ENCODE data around the gene HDLBP.

Gene HDLBP

GRCh38 chr2:241272303-241273209 lies 42.9 kb downstream of the HDLBP start:
- peak overlapping the region; percentile 77 for H3K27ac ChIP-seq (ENCODE audit: low read depth, low read length)
- peak overlapping the region; percentile 22 for H3K9ac ChIP-seq (ENCODE audit: low read length)

GRCh38 chr2:241271706-241272302 lies 43.7 kb downstream of the HDLBP start:
- H3K4me1 ChIP-seq (ENCODE audit: insufficient read depth, low read length), result peaks cover 35% of the 10 kb centered on the region
- peaks cover 9% of the 10 kb centered on the region for H3K36me3 ChIP-seq (ENCODE audit: insufficient read depth, low read length)
- no peaks in the 10 kb centered on the region for H3K9me3 ChIP-seq (ENCODE audit: low read length)
- H3K9ac ChIP-seq (ENCODE audit: low read length), result peak overlapping the region; percentile 30
- peak overlapping the region; percentile 58 to 84 for H3K4me3 ChIP-seq (ENCODE audit: low read depth in 1 of 2, low read length in 2 of 2)
- peak overlapping the region; percentile 77 for H3K27ac ChIP-seq (ENCODE audit: low read depth, low read length)
- H3K27me3 ChIP-seq (ENCODE audit: control insufficient read depth in 1 of 2, insufficient read depth in 2 of 2, low read length in 2 of 2), result no peaks in the 10 kb centered on the region

More at GRCh38 chr2:241272303-241273209, 42.9 kb downstream of the HDLBP start:
- Histone ChIP-seq H3K4me1 (ENCODE audit: insufficient read depth, low read length) (peaks cover 35% of the 10 kb centered on the region), H3K9me3 (ENCODE audit: low read length) (no peaks in the 10 kb centered on the region), H3K4me3 (ENCODE audit: low read depth in 1 of 2, low read length in 2 of 2) (peak overlapping the region; percentile 61 to 84), H3K27me3 (ENCODE audit: control insufficient read depth in 1 of 2, insufficient read depth in 2 of 2, low read length in 2 of 2) (no peaks in the 10 kb centered on the region), H3K36me3 (ENCODE audit: insufficient read depth, low read length) (peaks cover 4% of the 10 kb centered on the region)

- no peak overlapping the region for H3K27ac ChIP-seq (ENCODE audit: low read depth, low read length)
- H3K9ac ChIP-seq (ENCODE audit: low read length), result no peak overlapping the region
- no peaks in the 10 kb centered on the region for H3K27me3 ChIP-seq (ENCODE audit: control insufficient read depth in 1 of 2, insufficient read depth in 2 of 2, low read length in 2 of 2)
- no peaks in the 10 kb centered on the region for H3K9me3 ChIP-seq (ENCODE audit: low read length)
- peaks cover 18% of the 10 kb centered on the region for H3K36me3 ChIP-seq (ENCODE audit: insufficient read depth, low read length)
- peaks cover 35% of the 10 kb centered on the region for H3K4me1 ChIP-seq (ENCODE audit: insufficient read depth, low read length)
- H3K4me3 ChIP-seq (ENCODE audit: low read depth in 1 of 2, low read length in 2 of 2), result peak overlapping the region in 1 of 2 donors; percentile 19
These were observed 44.9 kb downstream of the HDLBP start for GRCh38 chr2:241270531-241270930.

- H3K27ac ChIP-seq (ENCODE audit: low read depth, low read length), result no peak overlapping the region
- H3K9ac ChIP-seq (ENCODE audit: low read length), result no peak overlapping the region
- no peaks in the 10 kb centered on the region for H3K27me3 ChIP-seq (ENCODE audit: control insufficient read depth in 1 of 2, insufficient read depth in 2 of 2, low read length in 2 of 2)
- H3K4me1 ChIP-seq (ENCODE audit: insufficient read depth, low read length), result peaks cover 35% of the 10 kb centered on the region
- peaks cover 21% of the 10 kb centered on the region for H3K36me3 ChIP-seq (ENCODE audit: insufficient read depth, low read length)
- no peaks in the 10 kb centered on the region for H3K9me3 ChIP-seq (ENCODE audit: low read length)
- peak overlapping the region in 1 of 2 donors; percentile 19 for H3K4me3 ChIP-seq (ENCODE audit: low read depth in 1 of 2, low read length in 2 of 2)
These were observed 45.6 kb downstream of the HDLBP start for GRCh38 chr2:241269707-241270520.

GRCh38 chr2:241268716-241269445 lies 46.6 kb downstream of the HDLBP start:
- Histone ChIP-seq H3K36me3 (ENCODE audit: insufficient read depth, low read length) (peaks cover 26% of the 10 kb centered on the region), H3K9ac (ENCODE audit: low read length) (no peak overlapping the region), H3K9me3 (ENCODE audit: low read length) (no peaks in the 10 kb centered on the region), H3K4me3 (ENCODE audit: low read depth in 1 of 2, low read length in 2 of 2) (no peak overlapping the region), H3K27me3 (ENCODE audit: control insufficient read depth in 1 of 2, insufficient read depth in 2 of 2, low read length in 2 of 2) (no peaks in the 10 kb centered on the region), H3K4me1 (ENCODE audit: insufficient read depth, low read length) (peaks cover 35% of the 10 kb centered on the region), H3K27ac (ENCODE audit: low read depth, low read length) (no peak overlapping the region)

- H3K4me1 ChIP-seq (ENCODE audit: insufficient read depth, low read length), result peaks cover 32% of the 10 kb centered on the region
- H3K9ac ChIP-seq (ENCODE audit: low read length), result no peak overlapping the region
- H3K27me3 ChIP-seq (ENCODE audit: control insufficient read depth in 1 of 2, insufficient read depth in 2 of 2, low read length in 2 of 2), result no peaks in the 10 kb centered on the region
- peaks cover 32% of the 10 kb centered on the region for H3K36me3 ChIP-seq (ENCODE audit: insufficient read depth, low read length)
- no peak overlapping the region for H3K27ac ChIP-seq (ENCODE audit: low read depth, low read length)
- no peak overlapping the region for H3K4me3 ChIP-seq (ENCODE audit: low read depth in 1 of 2, low read length in 2 of 2)
- no peaks in the 10 kb centered on the region for H3K9me3 ChIP-seq (ENCODE audit: low read length)
These were observed 47.2 kb downstream of the HDLBP start for GRCh38 chr2:241268306-241268705.

- no peaks in the 10 kb centered on the region for H3K9me3 ChIP-seq (ENCODE audit: low read length)
- no peak overlapping the region for H3K9ac ChIP-seq (ENCODE audit: low read length)
- no peak overlapping the region for H3K4me3 ChIP-seq (ENCODE audit: low read depth in 1 of 2, low read length in 2 of 2)
- peaks cover 30% of the 10 kb centered on the region for H3K4me1 ChIP-seq (ENCODE audit: insufficient read depth, low read length)
- no peak overlapping the region for H3K27ac ChIP-seq (ENCODE audit: low read depth, low read length)
- H3K36me3 ChIP-seq (ENCODE audit: insufficient read depth, low read length), result peaks cover 40% of the 10 kb centered on the region
- no peaks in the 10 kb centered on the region for H3K27me3 ChIP-seq (ENCODE audit: control insufficient read depth in 1 of 2, insufficient read depth in 2 of 2, low read length in 2 of 2)
These were observed 48.0 kb downstream of the HDLBP start for GRCh38 chr2:241267249-241268067.

GRCh38 chr2:241265506-241265905 lies 50.0 kb downstream of the HDLBP start:
- Histone ChIP-seq H3K9ac (ENCODE audit: low read length) (no peak overlapping the region), H3K36me3 (ENCODE audit: insufficient read depth, low read length) (peaks cover 60% of the 10 kb centered on the region), H3K27me3 (ENCODE audit: control insufficient read depth in 1 of 2, insufficient read depth in 2 of 2, low read length in 2 of 2) (no peaks in the 10 kb centered on the region), H3K4me1 (ENCODE audit: insufficient read depth, low read length) (peaks cover 19% of the 10 kb centered on the region), H3K27ac (ENCODE audit: low read depth, low read length) (no peak overlapping the region), H3K9me3 (ENCODE audit: low read length) (no peaks in the 10 kb centered on the region), H3K4me3 (ENCODE audit: low read depth in 1 of 2, low read length in 2 of 2) (no peak overlapping the region)

- Histone ChIP-seq H3K27ac (ENCODE audit: low read depth, low read length) (no peak overlapping the region), H3K9me3 (ENCODE audit: low read length) (no peaks in the 10 kb centered on the region), H3K27me3 (ENCODE audit: control insufficient read depth in 1 of 2, insufficient read depth in 2 of 2, low read length in 2 of 2) (no peaks in the 10 kb centered on the region), H3K9ac (ENCODE audit: low read length) (no peak overlapping the region), H3K4me1 (ENCODE audit: insufficient read depth, low read length) (no peaks in the 10 kb centered on the region), H3K36me3 (ENCODE audit: insufficient read depth, low read length) (peaks cover 78% of the 10 kb centered on the region), H3K4me3 (ENCODE audit: low read depth in 1 of 2, low read length in 2 of 2) (no peak overlapping the region)
These were observed 52.4 kb downstream of the HDLBP start for GRCh38 chr2:241263061-241263460.

GRCh38 chr2:241261628-241262027 lies 53.8 kb downstream of the HDLBP start:
- H3K27me3 ChIP-seq (ENCODE audit: control insufficient read depth in 1 of 2, insufficient read depth in 2 of 2, low read length in 2 of 2), result no peaks in the 10 kb centered on the region
- H3K36me3 ChIP-seq (ENCODE audit: insufficient read depth, low read length), result peaks cover 72% of the 10 kb centered on the region
- no peak overlapping the region for H3K4me3 ChIP-seq (ENCODE audit: low read depth in 1 of 2, low read length in 2 of 2)

More at GRCh38 chr2:241261628-241262027, 53.8 kb downstream of the HDLBP start:
- no peaks in the 10 kb centered on the region for H3K4me1 ChIP-seq (ENCODE audit: insufficient read depth, low read length)
- no peak overlapping the region for H3K27ac ChIP-seq (ENCODE audit: low read depth, low read length)
- H3K9me3 ChIP-seq (ENCODE audit: low read length), result no peaks in the 10 kb centered on the region
- H3K9ac ChIP-seq (ENCODE audit: low read length), result no peak overlapping the region
